K562 (cell line): Measurements from ENCODE around the gene PGF. TPM values are rescaled to one million over a fixed set of nuclear protein-coding genes. Genes with fewer than 3 reads are reported as not detected.

ENCODE experiments used
- ASH1L ChIP-seq: fragments of 450-650 bp; IDR thresholded peaks from 2 replicates; pipeline ENCODE4 v1.6.1; 2018; ENCODE audit warnings: borderline replicate concordance, mild to moderate bottlenecking, low read depth; ENCODE audit not compliant: partially characterized antibody
- ATF3 ChIP-seq, 2 experiments: fragments of 450-650 bp in 1 of 2; sonication (generic) in 1 of 2; formaldehyde crosslinking in 1 of 2; IDR thresholded peaks in 1 of 2; conservative IDR thresholded peaks in 1 of 2; 2 replicates each; pipeline versions ENCODE4 v1.6.1 to v1.8.1; 2016 to 2023; ENCODE audit warnings: mild to moderate bottlenecking in 2 of 2, moderate library complexity in 2 of 2, inconsistent platforms in 1 of 2, missing genetic modification reagents in 1 of 2
- CGGBP1 ChIP-seq: fragments of 250-450 bp; sonication (Bioruptor Pico); IDR thresholded peaks from 2 replicates; pipeline ENCODE4 v1.9.0; 2021; ENCODE audit warnings: mild to moderate bottlenecking
- ELF2 ChIP-seq: fragments of 250-450 bp; sonication (Bioruptor Pico); IDR thresholded peaks from 2 replicates; pipeline ENCODE4 v1.5.0; 2021; ENCODE audit warnings: mild to moderate bottlenecking
- FOXJ2 ChIP-seq: fragments of 200-800 bp; sonication (Bioruptor generic); IDR thresholded peaks from 2 replicates; pipeline ENCODE4 v1.6.1; 2016; ENCODE audit warnings: missing genetic modification characterization, missing compliant biosample characterization
- GTF2F1 ChIP-seq: IDR thresholded peaks from 2 replicates; pipeline ENCODE4 v1.6.1; 2011; ENCODE audit warnings: low read depth, low read length, improper control_type of control experiment
- KHSRP ChIP-seq: fragments of 450-650 bp; IDR thresholded peaks from 2 replicates; pipeline ENCODE4 v1.6.1; 2017
- MAX ChIP-seq: sonication (generic); formaldehyde crosslinking; IDR thresholded peaks from 2 replicates; pipeline ENCODE4 v1.9.0; 2022; ENCODE audit warnings: mild to moderate bottlenecking, missing genetic modification reagents
- NBN ChIP-seq: fragments of 450-650 bp; IDR thresholded peaks from 2 replicates; pipeline ENCODE4 v1.6.1; 2016; ENCODE audit warnings: low read depth, mild to moderate bottlenecking
- NFATC3 ChIP-seq: fragments of 450-650 bp; IDR thresholded peaks from 2 replicates; pipeline ENCODE4 v1.6.1; 2017; ENCODE audit warnings: mild to moderate bottlenecking
- NUFIP1 ChIP-seq: fragments of 450-650 bp; IDR thresholded peaks from 2 replicates; pipeline ENCODE4 v1.6.1; 2018; ENCODE audit not compliant: partially characterized antibody
- POLR2G ChIP-seq: fragments of 200-400 bp; formaldehyde crosslinking; IDR thresholded peaks from 2 replicates; pipeline ENCODE4 v1.6.1; 2017; ENCODE audit warnings: low read depth, mild to moderate bottlenecking, antibody characterized with exemption, low read length, moderate library complexity
- POU5F1 ChIP-seq: fragments of 150-350 bp; IDR thresholded peaks from 2 replicates; pipeline ENCODE4 v1.6.1; 2014; ENCODE audit warnings: borderline replicate concordance, low read length, low read depth, mild to moderate bottlenecking; ENCODE audit not compliant: partially characterized antibody
- RERE ChIP-seq: sonication (generic); formaldehyde crosslinking; IDR thresholded peaks from 2 replicates; pipeline ENCODE4 v1.8.0; 2023; ENCODE audit warnings: missing genetic modification reagents, mild to moderate bottlenecking, borderline replicate concordance
- SIN3B ChIP-seq: fragments of 450-650 bp; IDR thresholded peaks from 2 replicates; pipeline ENCODE4 v1.6.1; 2017; ENCODE audit warnings: low read depth, mild to moderate bottlenecking, moderate library complexity
- SUPT5H ChIP-seq: fragments of 450-650 bp; IDR thresholded peaks from 2 replicates; pipeline ENCODE4 v1.6.1; 2016
- TFE3 ChIP-seq: fragments of 450-650 bp; formaldehyde crosslinking; IDR thresholded peaks from 2 replicates; pipeline ENCODE4 v1.4.0; 2020; ENCODE audit warnings: mild to moderate bottlenecking, mixed read lengths
- ZNF140 ChIP-seq: fragments of 250-450 bp; sonication (Bioruptor Pico); IDR thresholded peaks from 2 replicates; pipeline ENCODE4 v1.8.0; 2021; ENCODE audit warnings: moderate library complexity, mild to moderate bottlenecking, inconsistent platforms
- ZNF644 ChIP-seq: fragments of 200-800 bp; sonication (Bioruptor generic); IDR thresholded peaks from 2 replicates; pipeline ENCODE4 v1.6.1; 2016; ENCODE audit warnings: low read depth, missing genetic modification characterization, missing compliant biosample characterization
- polyA plus RNA-seq, 8 experiments: library from polyadenylated mRNA; depleted of rRNA in 4 of 8; stranded (reverse) in 5 of 8; unstranded in 3 of 8; fragments of >200 nt; fragmentation: Nextera tagmentation in 2 of 8; fragmentation: Illumina TruSeq in 1 of 8; extraction: Ambion mirVana in 2 of 8; extraction: Trizol in 1 of 8; gene quantifications; 2 replicates each; pipeline versions ENCODE4 v1.2.1 to v1.2.3, GENCODE V29; 2011 to 2014; ENCODE audit warnings: inconsistent platforms in 1 of 8, missing spikeins in 1 of 8
- total RNA-seq, 7 experiments: library from RNA; depleted of rRNA in 6 of 7; stranded (reverse); fragments of >200 nt in 6 of 7; fragmentation: Illumina TruSeq in 2 of 7; extraction: Trizol in 2 of 7; gene quantifications; 2 replicates each; pipeline versions ENCODE4 v1.2.1 to v1.2.3, GENCODE V29; 2011 to 2021; ENCODE audit warnings: low replicate concordance in 1 of 7

Gene PGF
- total and polyA plus RNA-seq, 9 of the 15 experiments (the other 6 are each of a cell fraction or from before 2014, with no cell fraction given) = 0.04 to 0.44 (median 0.18) TPM

- TF ChIP-seq SUPT5H (peak; percentile 61), NUFIP1 (no peak), ELF2 (CRISPR knock-in tag) (no peak), KHSRP (no peak), RERE (no peak), NBN (no peak), ATF3 (IDR thresholded peaks at IDR 0.05) (no peak), ATF3 (CRISPR knock-in tag; conservative IDR thresholded peaks at IDR 0.05) (no peak), CGGBP1 (CRISPR knock-in tag) (no peak), SIN3B (peak; percentile 88), TFE3 (no peak), ASH1L (peak; percentile 38), GTF2F1 (no peak), MAX (CRISPR knock-in tag) (peak; percentile 21), FOXJ2 (tag) (no peak), ZNF140 (CRISPR knock-in tag) (no peak), POU5F1 (no peak), NFATC3 (no peak), ZNF644 (tag) (no peak), POLR2G (peak; percentile 82)
Observed at GRCh38 chr14:75002392-75003249, 47.2 kb upstream of the PGF start, which contains the start of gene EIF2B2 (continued).
